B cell (primary cell): ENCODE data around the gene GALNT10. TPM values are rescaled to one million over a fixed set of nuclear protein-coding genes. Genes with fewer than 3 reads are reported as not detected.

Experiments
- ATAC-seq: fragments of 200-7000 bp; cut with Tn5 transposase; one replicate; pipeline ENCODE4 v1.10.0; 2021; ENCODE audit warnings: low read depth, mild to moderate bottlenecking, moderate number of reproducible peaks, moderate library complexity
- CTCF ChIA-PET: fragments of 350-600 bp; sonication (Branson Sonifier 250); formaldehyde crosslinking; loops from one replicate; lab custom pipeline; 2021; ENCODE audit warnings: antibody characterized with exemption, inconsistent platforms; lab: Charles Lee
- POLR2A ChIA-PET: fragments of 350-600 bp; sonication (Branson Sonifier 250); formaldehyde crosslinking; loops from one replicate; lab custom pipeline; 2021; ENCODE audit warnings: antibody characterized with exemption; lab: Charles Lee
- DNase-seq: peaks from one replicate; pipeline ENCODE4 v3.0.0; 2013
- H2AFZ ChIP-seq: 2 replicates; pipeline ENCODE4 v1.6.1; 2012; ENCODE audit warnings: mild to moderate bottlenecking, low read depth, low read length; ENCODE audit not compliant: insufficient read depth, poor library complexity, severe bottlenecking
- H3K27ac ChIP-seq, 2 donors: 1 replicate in 1 of 2; 2 replicates in 1 of 2; pipeline ENCODE4 v1.5.1; 2012 to 2013; ENCODE audit warnings: low read length in 2 of 2, mild to moderate bottlenecking in 2 of 2, moderate library complexity in 1 of 2
- H3K27me3 ChIP-seq, 4 experiments: fragments of 200-600 bp in 1 of 4; sonication (generic) in 1 of 4; replicated peaks in 1 of 4; 1 replicate in 2 of 4; 2 replicates in 2 of 4; pipeline versions ENCODE4 v1.6.1 to v1.7.0; 2013 to 2016; ENCODE audit warnings: low read length in 3 of 4, mild to moderate bottlenecking in 2 of 4, mixed read lengths in 1 of 4, moderate library complexity in 1 of 4; ENCODE audit not compliant: insufficient read depth in 4 of 4, control insufficient read depth in 3 of 4; ENCODE audit errors: control extremely low read depth in 1 of 4
- H3K36me3 ChIP-seq, 2 experiments: replicated peaks in 1 of 2; 1 replicate in 1 of 2; 2 replicates in 1 of 2; pipeline versions ENCODE4 v1.6.1 to v1.7.1; 2013; ENCODE audit warnings: low read length in 1 of 2; ENCODE audit not compliant: insufficient read depth in 2 of 2, control insufficient read depth in 1 of 2; ENCODE audit errors: control extremely low read depth in 1 of 2, extremely low read depth in 1 of 2
- H3K4me1 ChIP-seq, 2 donors: fragments of 200-600 bp in 1 of 2; sonication (generic) in 1 of 2; 1 replicate in 1 of 2; 2 replicates in 1 of 2; pipeline versions ENCODE4 v1.5.1 to v1.6.1; 2013 to 2017; ENCODE audit warnings: low read length in 2 of 2; ENCODE audit not compliant: control insufficient read depth in 2 of 2, insufficient read depth in 2 of 2
- H3K4me2 ChIP-seq: replicated peaks from 2 replicates; pipeline ENCODE3; 2012; ENCODE audit warnings: mild to moderate bottlenecking, low read depth, low read length; ENCODE audit not compliant: poor library complexity, severe bottlenecking
- H3K4me3 ChIP-seq, 5 experiments: fragments of 200-600 bp in 1 of 5; sonication (generic) in 1 of 5; 1 replicate in 3 of 5; 2 replicates in 2 of 5; pipeline versions ENCODE4 v1.5.1 to v1.7.0; 2011 to 2016; ENCODE audit warnings: low read length in 4 of 5, mild to moderate bottlenecking in 4 of 5, low read depth in 2 of 5, control low read depth in 1 of 5, moderate library complexity in 1 of 5; ENCODE audit not compliant: insufficient read depth in 1 of 5; ENCODE audit errors: control extremely low read depth in 1 of 5, extremely low read depth in 1 of 5
- H3K79me2 ChIP-seq: fragments of 200-600 bp; sonication (generic); one replicate; pipeline ENCODE4 v1.6.0; 2016; ENCODE audit warnings: low read length; ENCODE audit not compliant: control insufficient read depth, insufficient read depth
- H3K9ac ChIP-seq: fragments of 200-600 bp; sonication (generic); 2 replicates; pipeline ENCODE4 v1.6.1; 2017; ENCODE audit warnings: mild to moderate bottlenecking, low read length, moderate library complexity
- H3K9me3 ChIP-seq, 3 donors: one replicate each; pipeline versions ENCODE4 v1.6.1 to v1.7.1; 2013; ENCODE audit warnings: low read length in 2 of 3; ENCODE audit not compliant: control insufficient read depth in 2 of 3, insufficient read depth in 1 of 3; ENCODE audit errors: control extremely low read depth in 1 of 3
- H4K20me1 ChIP-seq: 2 replicates; pipeline ENCODE4 v1.6.0; 2012; ENCODE audit warnings: mild to moderate bottlenecking, low read length; ENCODE audit not compliant: insufficient read depth, control insufficient read depth, poor library complexity, severe bottlenecking
- H3K27ac Mint-ChIP-seq: one replicate; pipeline ENCODE4 v1.8.0; 2021; ENCODE audit warnings: mixed read lengths
- H3K27me3 Mint-ChIP-seq: one replicate; pipeline ENCODE4 v1.8.0; 2021; ENCODE audit warnings: mixed read lengths
- H3K4me1 Mint-ChIP-seq: one replicate; pipeline ENCODE4 v1.8.0; 2021; ENCODE audit warnings: mixed read lengths
- H3K4me3 Mint-ChIP-seq: one replicate; pipeline ENCODE4 v1.8.0; 2021; ENCODE audit warnings: mixed read lengths
- H3K9me3 Mint-ChIP-seq: one replicate; pipeline ENCODE4 v1.8.0; 2022; ENCODE audit warnings: mixed read lengths; ENCODE audit not compliant: insufficient read depth
- CTCF ChIP-seq: fragments of 200-600 bp; IDR thresholded peaks from one replicate; pipeline ENCODE4 v1.8.0; 2022; ENCODE audit warnings: antibody characterized with exemption, mild to moderate bottlenecking
- EZH2 ChIP-seq: IDR thresholded peaks from 2 replicates; pipeline ENCODE4 v1.6.1; 2012; ENCODE audit warnings: borderline replicate concordance, low read depth, mild to moderate bottlenecking, moderate library complexity, low read length; ENCODE audit not compliant: insufficient read depth, poor library complexity, severe bottlenecking
- WGBS: methylation state at CpG from one replicate; pipeline ENCODE4 v1.1.5; 2013; ENCODE audit warnings: missing lambda C conversion rate; ENCODE audit not compliant: insufficient coverage; 5-methylcytosine and 5-hydroxymethylcytosine counted together
- intact Hi-C: fragments of 100-400 bp; cut with micrococcal nuclease; formaldehyde crosslinking; loops from one replicate; pipeline ENCODE4 v1.10.0; 2022
- polyA plus RNA-seq: library from polyadenylated mRNA; depleted of rRNA; stranded (reverse); fragments of >200 nt; gene quantifications from 2 replicates; pipeline ENCODE4 v1.2.3, GENCODE V29; 2012
- total RNA-seq, 2 donors: library from RNA; stranded (reverse); fragments of 120-200 nt in 1 of 2; gene quantifications; 1 replicate in 1 of 2; 2 replicates in 1 of 2; pipeline versions ENCODE4 v1.2.3 to v1.2.4, GENCODE V29; 2013 to 2022

Gene GALNT10
- total and polyA plus RNA-seq, 2 donors (not counting 1 experiment from before 2014, with no cell fraction given): 27.7 to 42.8 TPM

GRCh38 chr5:154176181-154176580 lies 14.4 kb upstream of the GALNT10 start:
- H3K4me2 ChIP-seq: no peak overlapping the region

GRCh38 chr5:154178661-154179060 lies 11.9 kb upstream of the GALNT10 start:
- Histone ChIP-seq H3K36me3 (no peaks in the 10 kb centered on the region), H3K9me3 (no peaks in the 10 kb centered on the region), H3K27me3 (no peaks in the 10 kb centered on the region), H2AFZ (no peak overlapping the region), H3K4me2 (no peak overlapping the region), H3K4me3 (no peak overlapping the region), H3K9ac (no peak overlapping the region), H3K27ac (no peak overlapping the region), H4K20me1 (no peaks in the 10 kb centered on the region), H3K79me2 (no peaks in the 10 kb centered on the region), H3K4me1 (peaks cover 0 to 6% of the 10 kb centered on the region in 2 donors)
- Mint-ChIP-seq H3K27ac (no peak overlapping the region), H3K4me3 (no peak overlapping the region), H3K4me1 (peaks cover 13% of the 10 kb centered on the region), H3K27me3 (peaks cover 14% of the 10 kb centered on the region), H3K9me3 (no peaks in the 10 kb centered on the region)
- CTCF ChIA-PET: interaction anchor here (3.6 to 4.8 kb wide), 4 partner anchors 13 to 227 kb away, joined by 16 to 48 read pairs (median 30); partner anchors contain the start of gene GALNT10
- TF ChIP-seq CTCF: no peak
- no peak for TF ChIP-seq EZH2
- ATAC-seq (no peak), DNase-seq (no peak)
- intact Hi-C loops: no loop called here
- POLR2A ChIA-PET: no interaction called here
- 71% methylated on average over 1 of the region's 2 CpGs for WGBS

More at GRCh38 chr5:154176181-154176580, 14.4 kb upstream of the GALNT10 start:
- H3K4me1 ChIP-seq: no peaks in the 10 kb centered on the region
- H3K9ac ChIP-seq: no peak overlapping the region
- WGBS: 0% methylated on average over 1 of the region's 2 CpGs
- H2AFZ ChIP-seq: no peak overlapping the region
- no peaks in the 10 kb centered on the region for H3K36me3 ChIP-seq
- TF ChIP-seq CTCF: no peak
- no peak for TF ChIP-seq EZH2
- no peaks in the 10 kb centered on the region for H3K79me2 ChIP-seq
- H4K20me1 ChIP-seq: no peaks in the 10 kb centered on the region
- POLR2A ChIA-PET: no interaction called here
- no peaks in the 10 kb centered on the region for H3K9me3 ChIP-seq
- ATAC-seq (no peak), DNase-seq (no peak)
- no peak overlapping the region for H3K27ac ChIP-seq
- Mint-ChIP-seq H3K27me3 (peaks cover 14% of the 10 kb centered on the region), H3K4me3 (no peak overlapping the region), H3K4me1 (peaks cover 4% of the 10 kb centered on the region), H3K9me3 (no peaks in the 10 kb centered on the region), H3K27ac (no peak overlapping the region)
- CTCF ChIA-PET: interaction anchor here (2.2 kb wide), 1 partner anchor 13 kb away, joined by 7 read pairs; no protein-coding TSS in a partner anchor
- no peaks in the 10 kb centered on the region for H3K27me3 ChIP-seq
- no peak overlapping the region for H3K4me3 ChIP-seq
- intact Hi-C loops: no loop called here
